ENCODE measurements around the gene LRRC19. TPM values are rescaled to one million over a fixed set of nuclear protein-coding genes. Genes with fewer than 3 reads are reported as not detected.

The LRRC19 gene
- total RNA-seq (2022; extraction: Qiagen RNA extraction; ENCODE audit: low read depth), result not detected in 5 replicates

GRCh38 chr9:27005491-27005890 lies at the start of gene LRRC19:
Gene LRRC19, minus strand, starts transcription at chr9:27005672. Its CDS starts 5,978 bp downstream, at chr9:26999694.

GRCh38 chr9:26955921-26956859 lies 49.3 kb downstream of the LRRC19 start, which contains the start of gene IFT74:
Gene IFT74, plus strand, starts transcription at chr9:26956412. Its CDS starts 5,556 bp downstream, at chr9:26961968.

GRCh38 chr9:26946753-26947727 lies 58.4 kb downstream of the LRRC19 start, which contains the start of gene PLAA:
Gene PLAA, minus strand, starts transcription at chr9:26947242. Its CDS starts 197 bp downstream, at chr9:26947045.

Other genes with a start within 250 kb of the LRRC19 start
- 18.4 to 22.3 TPM (median 22.0 TPM) in 5 replicates for gene CAAP1, start 112.9 kb downstream of the LRRC19 start, total RNA-seq (2022; extraction: Qiagen RNA extraction; ENCODE audit: low read depth)
- gene PLAA, start 58.4 kb downstream of the LRRC19 start, total RNA-seq (2022; extraction: Qiagen RNA extraction; ENCODE audit: low read depth), result 29.2 to 42.8 TPM (median 32.7 TPM) in 5 replicates
- 7.7 to 16.0 TPM (median 13.7 TPM) in 5 replicates for gene IFT74, start 49.3 kb downstream of the LRRC19 start, total RNA-seq (2022; extraction: Qiagen RNA extraction; ENCODE audit: low read depth)
- gene TEK, start 103.6 kb upstream of the LRRC19 start, total RNA-seq (2022; extraction: Qiagen RNA extraction; ENCODE audit: low read depth), result 0.03 to 0.12 TPM (median 0.06 TPM) in 5 replicates

All from A549 treated with RU486 at 1 μM for 4 hours (cell line).